ENCODE data around the gene PDE1C.

- TF ChIP-seq CTCF (conservative IDR thresholded peaks at IDR 0.05; ENCODE audit: low read depth, low read length) (no peak), MXI1 (IDR thresholded peaks at IDR 0.05; ENCODE audit: borderline replicate concordance, low read depth, low read length) (no peak), POLR2A (IDR thresholded peaks at IDR 0.05; ENCODE audit: low read depth, low read length) (no peak), RFX5 (IDR thresholded peaks at IDR 0.05; ENCODE audit: low read depth, low read length) (no peak), USF2 (IDR thresholded peaks at IDR 0.05; ENCODE audit: low read depth, low read length) (no peak), BHLHE40 (IDR thresholded peaks at IDR 0.05; ENCODE audit: low read depth, low read length) (no peak), RAD21 (IDR thresholded peaks at IDR 0.05; ENCODE audit: low read length) (no peak)
Observed at GRCh38 chr7:31874631-31875386, 195.4 kb downstream of the PDE1C start.

All from IMR-90 (cell line).